Stimulated activated CD4-positive, alpha-beta T cell treated with anti-CD3 and anti-CD28 coated beads, Interleukin-2, amount 100 ng/mL, for 48 hours (primary cell): ENCODE measurements around the gene SMC1B.
"Not testable (repeated sequence)": the region's sequence is repeated elsewhere in the genome, so short reads cannot be mapped to it uniquely, and the experiment has no call there.

ENCODE experiments used
- DNase-seq, 2 donors: peaks; one replicate each; pipeline ENCODE4 v3.0.0-alpha.2; 2020

Gene SMC1B

DNA sequence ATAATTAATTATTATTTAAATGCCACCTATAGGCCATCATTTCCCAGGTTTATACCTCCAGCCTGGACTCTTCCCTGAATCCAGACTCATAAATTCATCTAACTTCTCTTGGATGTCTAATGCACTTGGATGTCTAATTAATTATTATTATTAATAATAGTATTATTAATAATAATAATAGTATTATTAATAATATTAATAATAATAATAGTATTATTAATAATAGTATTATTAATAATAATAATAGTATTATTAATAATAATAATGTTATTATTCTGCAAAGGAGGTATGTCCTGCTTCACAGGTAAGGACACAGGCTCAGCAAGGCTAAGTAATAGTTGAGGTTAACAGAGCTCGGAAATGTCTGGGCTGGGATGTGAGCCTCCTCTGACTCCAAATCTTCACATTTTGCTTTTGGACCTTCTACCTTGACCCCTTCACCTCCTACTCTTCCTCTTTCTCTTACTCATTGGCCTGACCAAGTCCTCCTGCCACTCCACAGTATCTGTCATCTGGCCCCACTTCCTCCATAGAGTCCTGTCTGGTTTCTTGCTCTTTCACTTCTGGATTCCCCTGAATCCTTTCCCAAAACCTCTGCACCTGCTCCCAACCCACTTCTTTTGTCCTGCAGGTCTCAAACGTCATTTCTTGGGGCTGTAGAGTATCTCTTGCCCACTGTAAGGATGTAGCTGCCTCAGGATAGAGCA, 8.1 kb upstream of the SMC1B start:
- no peak for DNase-seq

- no peak for DNase-seq
These were observed 7.1 kb upstream of the SMC1B start for GRCh38 chr22:45420539-45420938.

DNA sequence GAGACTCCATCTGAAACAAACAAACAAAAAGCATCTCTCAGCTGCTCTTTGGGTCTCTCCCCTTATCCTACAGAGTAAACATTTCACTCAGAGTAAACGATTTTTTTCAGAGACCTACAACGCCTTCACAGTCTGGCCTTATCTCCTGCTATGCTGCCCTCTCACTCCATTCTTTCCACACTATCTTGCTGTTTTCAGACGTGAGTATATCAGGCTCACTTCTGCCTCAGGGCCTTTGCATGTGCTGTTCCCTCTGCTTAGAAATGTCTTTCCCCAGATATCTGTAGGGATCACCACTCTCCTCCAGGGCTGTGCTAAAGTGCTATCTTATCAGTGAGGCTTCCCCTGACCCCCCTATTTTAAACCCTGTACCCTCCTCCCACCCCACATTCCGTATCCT, 6.6 kb upstream of the SMC1B start:
- no peak for DNase-seq

GRCh38 chr22:45418770-45419138, 5.4 kb upstream of the SMC1B start:
- no peak for DNase-seq

- DNase-seq, result no peak
These were observed 4.8 kb upstream of the SMC1B start for GRCh38 chr22:45418056-45418769.

GRCh38 chr22:45413013-45413367, 409 bp downstream of the SMC1B start:
- no peak for DNase-seq

GRCh38 chr22:45407793-45408192, 5.6 kb downstream of the SMC1B start:
- no peak for DNase-seq

- no peak for DNase-seq
These were observed 10.9 kb downstream of the SMC1B start for GRCh38 chr22:45402466-45402985.

GRCh38 chr22:45399712-45400445, 13.5 kb downstream of the SMC1B start:
- DNase-seq, result no peak

- no peak for DNase-seq
These were observed 15.2 kb downstream of the SMC1B start for GRCh38 chr22:45398214-45398613.

- no peak for DNase-seq
These were observed 15.6 kb downstream of the SMC1B start for GRCh38 chr22:45397806-45398205.

DNA sequence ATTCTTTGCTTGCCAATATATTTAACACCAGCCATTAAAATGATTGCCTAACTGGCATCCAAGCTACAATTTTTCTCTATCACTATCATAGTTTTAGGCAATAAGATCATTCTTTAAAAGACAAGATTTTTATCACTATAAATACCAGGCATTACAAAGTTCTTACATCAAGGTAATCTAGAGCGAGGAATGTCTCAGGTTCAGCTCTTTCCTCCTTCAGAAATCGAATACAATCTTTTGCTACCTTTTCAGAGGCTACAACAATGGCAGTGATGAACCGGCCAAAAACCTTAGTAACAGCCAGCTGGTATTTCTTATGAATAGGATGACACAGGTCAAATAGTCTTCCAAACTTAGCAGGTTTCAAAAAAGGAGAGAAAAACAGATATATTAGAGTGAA, 23.9 kb downstream of the SMC1B start:
- DNase-seq, result no peak

DNA sequence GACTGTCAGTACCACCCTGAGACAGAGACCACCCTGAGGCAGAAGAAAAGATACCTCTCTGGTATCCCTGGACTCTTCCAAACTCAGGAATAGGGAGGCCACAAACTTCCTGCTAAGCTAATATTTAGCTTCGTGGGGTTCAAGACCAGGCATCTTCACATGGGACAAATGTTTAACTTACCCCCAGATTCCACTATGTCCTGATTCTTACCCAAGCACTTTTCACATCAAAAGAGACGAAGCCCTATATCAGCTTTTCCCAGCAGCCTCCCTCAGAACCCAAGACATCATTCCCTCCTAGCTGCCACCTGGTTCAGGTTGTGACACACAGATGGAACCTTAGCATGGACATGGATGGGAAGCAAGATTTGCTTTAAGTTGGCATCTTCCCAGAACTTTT, 32.1 kb downstream of the SMC1B start:
- no peak for DNase-seq

GRCh38 chr22:45376703-45377102, 36.7 kb downstream of the SMC1B start:
- no peak for DNase-seq

DNA sequence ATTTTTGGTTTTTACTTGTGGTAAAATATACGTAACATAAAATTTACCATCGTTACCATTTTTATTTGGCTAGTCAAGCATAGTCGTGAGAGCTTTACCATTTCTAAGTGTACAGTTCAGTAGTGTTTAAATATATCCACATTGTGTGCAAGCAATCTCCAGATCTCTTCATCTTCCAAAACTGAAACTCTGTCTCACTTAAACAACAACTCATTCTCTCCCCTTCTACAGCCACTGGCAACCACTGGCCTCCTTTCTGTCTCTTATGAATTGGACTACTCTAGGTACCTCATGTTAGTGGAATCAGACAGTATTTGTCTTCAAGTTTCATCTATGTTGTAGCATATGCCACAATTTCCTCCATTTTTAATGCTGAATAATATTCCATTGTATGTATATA, 37.4 kb downstream of the SMC1B start:
- no peak for DNase-seq

DNA sequence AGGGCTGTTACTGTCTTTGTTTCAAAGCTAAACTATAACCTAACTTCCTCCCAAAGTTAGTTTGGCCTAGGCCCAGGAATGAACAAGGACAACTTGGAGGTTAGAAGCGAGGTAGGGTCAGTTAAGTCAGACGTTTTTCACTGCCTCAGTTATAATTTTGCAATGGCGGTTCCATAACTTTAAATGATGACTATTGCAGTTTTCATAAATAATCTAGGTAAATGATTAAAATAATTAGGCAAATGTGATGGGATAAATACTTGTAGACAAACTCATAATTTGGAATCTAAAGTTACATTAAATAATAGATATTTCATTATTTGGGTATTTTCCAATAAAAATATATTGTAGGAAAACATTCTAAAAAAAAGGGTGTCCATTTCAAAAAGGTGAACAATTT, 39.8 kb downstream of the SMC1B start:
- DNase-seq, result not testable (repeated sequence)

DNA sequence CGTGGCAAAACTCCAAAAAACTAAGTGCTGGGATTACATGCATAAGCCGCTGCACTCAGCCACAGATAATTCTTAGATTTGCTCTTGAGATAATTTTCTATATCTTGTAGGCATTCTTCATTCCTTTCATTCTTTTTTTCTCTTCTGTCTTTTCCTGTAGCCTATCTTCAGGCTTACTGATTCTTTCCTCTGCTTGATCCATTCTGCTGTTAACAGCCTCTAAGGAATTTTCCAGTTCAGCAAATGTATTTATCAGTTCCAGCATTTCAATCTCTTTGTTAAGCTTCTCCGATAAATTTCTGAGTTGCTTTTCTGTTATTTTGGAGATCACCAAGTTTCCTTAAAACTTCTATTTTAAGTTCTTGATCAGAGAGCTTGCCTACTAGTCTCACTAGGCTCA, 46.7 kb downstream of the SMC1B start:
- no peak for DNase-seq

- DNase-seq, result no peak
These were observed 53.8 kb downstream of the SMC1B start for GRCh38 chr22:45359627-45360026.

- no peak for DNase-seq
These were observed 55.3 kb downstream of the SMC1B start for GRCh38 chr22:45358127-45358526.

GRCh38 chr22:45357490-45357889, 55.9 kb downstream of the SMC1B start:
- DNase-seq, result no peak

DNA sequence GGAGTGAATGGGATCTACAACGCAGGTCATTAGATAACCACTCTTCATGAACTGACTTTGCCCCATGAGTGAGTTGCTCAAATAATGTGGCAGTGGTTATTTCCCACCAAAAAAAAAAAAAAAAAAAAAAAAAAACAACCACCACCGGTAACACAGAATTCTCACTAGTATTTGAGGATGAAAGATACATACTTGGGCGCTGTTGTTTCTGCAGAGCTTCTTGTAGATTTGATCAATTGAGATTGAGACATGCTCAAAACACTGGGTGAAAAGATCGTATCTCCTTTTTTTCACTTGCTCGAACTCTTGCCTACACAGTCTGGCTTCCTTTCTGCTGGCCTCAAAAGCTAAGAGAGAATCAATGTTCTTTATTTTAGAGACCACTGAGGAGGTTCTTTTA, 59.6 kb downstream of the SMC1B start:
- no peak for DNase-seq

- not testable (repeated sequence) for DNase-seq
These were observed 60.6 kb downstream of the SMC1B start for GRCh38 chr22:45352757-45353156.

DNA sequence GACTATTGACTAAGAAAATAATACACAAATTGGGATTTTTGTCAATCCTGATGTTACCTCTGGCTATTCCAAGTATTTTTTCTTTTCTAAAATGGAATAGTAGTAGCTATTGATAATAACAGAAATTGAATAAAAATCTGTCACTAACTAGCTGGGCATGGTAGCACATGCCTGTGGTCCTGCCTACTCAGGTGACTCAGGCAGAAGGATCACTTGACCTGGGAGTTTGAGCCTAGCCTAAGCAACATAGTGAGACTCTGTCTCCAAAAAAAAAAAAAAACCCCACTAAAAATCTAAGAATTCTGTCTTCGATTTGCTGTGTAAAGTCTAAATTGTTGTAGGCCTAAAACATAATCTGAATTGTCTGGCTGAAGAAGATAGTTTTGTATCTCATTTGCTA, 61.4 kb downstream of the SMC1B start:
- DNase-seq, result no peak

GRCh38 chr22:45349916-45350315, 63.5 kb downstream of the SMC1B start:
- no peak for DNase-seq
